ENCODE results near the gene BCAS3. TPM values are rescaled to one million over a fixed set of nuclear protein-coding genes. Genes with fewer than 3 reads are reported as not detected.

Gene BCAS3
- polyA plus RNA-seq, 3 donors = 10.3 to 19.1 (median 14.7) TPM

GRCh38 chr17:61338874-61339478, 661.3 kb downstream of the BCAS3 start:
- Mint-ChIP-seq H3K4me1 (peaks cover 3% of the 10 kb centered on the region), H3K4me3 (no peak overlapping the region), H3K27me3 (ENCODE audit: low read depth in 3 of 3) (peaks cover 0 to 3% (median 1%) of the 10 kb centered on the region in 3 donors), H3K9me3 (no peaks in the 10 kb centered on the region), H3K27ac (no peak overlapping the region), H3K36me3 (no peaks in the 10 kb centered on the region)
- no peaks in the 10 kb centered on the region for H3K79me2 ChIP-seq (ENCODE audit: insufficient read depth, low read length)
- no peak for TF ChIP-seq CTCF (IDR thresholded peaks at IDR 0.05)
- no peak overlapping the region for H3K4me2 ChIP-seq (replicated peaks; ENCODE audit: extremely low read depth, low read length, poor library complexity, severe bottlenecking)
- H4K20me1 ChIP-seq (ENCODE audit: insufficient read depth, low read length) = no peaks in the 10 kb centered on the region
- WGBS (ENCODE audit: insufficient coverage) = 100% methylated on average over 1 of the region's 5 CpGs
- intact Hi-C loops (cut with micrococcal nuclease) = no loop called here
- no peak overlapping the region for H3K9ac ChIP-seq (ENCODE audit: insufficient read depth, low read length, poor library complexity, severe bottlenecking)
- H3K4me3 ChIP-seq (replicated peaks in 1 of 3; ENCODE audit: low read depth in 2 of 3, low read length in 3 of 3) = no peak overlapping the region
- H2AFZ ChIP-seq (ENCODE audit: insufficient read depth, low read depth, low read length, poor library complexity, severe bottlenecking) = no peak overlapping the region
- no peaks in the 10 kb centered on the region for H3K9me3 ChIP-seq (replicated peaks in 1 of 2; ENCODE audit: control insufficient read depth in 1 of 2, insufficient read depth in 1 of 2, low read length in 2 of 2)
- H3K27ac ChIP-seq (ENCODE audit: low read depth in 1 of 2, low read length in 2 of 2) = no peak overlapping the region
- no peaks in the 10 kb centered on the region for H3K36me3 ChIP-seq (replicated peaks in 1 of 2; ENCODE audit: control insufficient read depth in 1 of 2, insufficient read depth in 2 of 2, low read length in 2 of 2)
- no peaks in the 10 kb centered on the region for H3K27me3 ChIP-seq (ENCODE audit: control insufficient read depth in 2 of 2, insufficient read depth in 2 of 2, low read length in 2 of 2)
- H3K4me1 ChIP-seq (ENCODE audit: control insufficient read depth in 1 of 2, insufficient read depth in 2 of 2, low read length in 2 of 2) = no peaks in the 10 kb centered on the region
- DNase-seq = no peak

GRCh38 chr17:61340431-61341209, 663.0 kb downstream of the BCAS3 start:
- Mint-ChIP-seq H3K27me3 (ENCODE audit: low read depth in 3 of 3) (peaks cover 0 to 3% (median 1%) of the 10 kb centered on the region in 3 donors), H3K4me1 (no peaks in the 10 kb centered on the region), H3K4me3 (no peak overlapping the region), H3K9me3 (no peaks in the 10 kb centered on the region), H3K36me3 (no peaks in the 10 kb centered on the region), H3K27ac (no peak overlapping the region)
- Histone ChIP-seq H3K79me2 (ENCODE audit: insufficient read depth, low read length) (no peaks in the 10 kb centered on the region), H3K4me3 (replicated peaks in 1 of 3; ENCODE audit: low read depth in 2 of 3, low read length in 3 of 3) (no peak overlapping the region), H3K4me1 (ENCODE audit: control insufficient read depth in 1 of 2, insufficient read depth in 2 of 2, low read length in 2 of 2) (no peaks in the 10 kb centered on the region), H3K9ac (ENCODE audit: insufficient read depth, low read length, poor library complexity, severe bottlenecking) (no peak overlapping the region), H4K20me1 (ENCODE audit: insufficient read depth, low read length) (no peaks in the 10 kb centered on the region), H2AFZ (ENCODE audit: insufficient read depth, low read depth, low read length, poor library complexity, severe bottlenecking) (no peak overlapping the region), H3K27me3 (ENCODE audit: control insufficient read depth in 2 of 2, insufficient read depth in 2 of 2, low read length in 2 of 2) (no peaks in the 10 kb centered on the region), H3K4me2 (replicated peaks; ENCODE audit: extremely low read depth, low read length, poor library complexity, severe bottlenecking) (no peak overlapping the region), H3K9me3 (replicated peaks in 1 of 2; ENCODE audit: control insufficient read depth in 1 of 2, insufficient read depth in 1 of 2, low read length in 2 of 2) (no peaks in the 10 kb centered on the region), H3K27ac (ENCODE audit: low read depth in 1 of 2, low read length in 2 of 2) (no peak overlapping the region), H3K36me3 (replicated peaks in 1 of 2; ENCODE audit: control insufficient read depth in 1 of 2, insufficient read depth in 2 of 2, low read length in 2 of 2) (no peaks in the 10 kb centered on the region)
- WGBS (ENCODE audit: insufficient coverage) = 94% methylated on average over 13 of the region's 13 CpGs
- no peak for DNase-seq
- TF ChIP-seq CTCF (IDR thresholded peaks at IDR 0.05) = no peak
- intact Hi-C loops (cut with micrococcal nuclease) = no loop called here

All from CD14-positive monocyte (primary cell).